HG03565 (cell line): ENCODE measurements around the gene GRP.
"Not testable (repeated sequence)": the region's sequence is repeated elsewhere in the genome, so short reads cannot be mapped to it uniquely, and the experiment has no call there.

Source experiments
- ATAC-seq: cut with Tn5 transposase; IDR thresholded peaks from one replicate; pipeline ENCODE4 v1.9.1; 2021; ENCODE audit warnings: mild to moderate bottlenecking, moderate library complexity; ENCODE audit not compliant: unreplicated experiment

The GRP gene

GRCh38 chr18:59228351-59228750, 8.4 kb downstream of the GRP start:
- ATAC-seq, result no peak

GRCh38 chr18:59229191-59229590, 9.2 kb downstream of the GRP start:
- no peak for ATAC-seq

- no peak for ATAC-seq
These were observed 9.9 kb downstream of the GRP start for GRCh38 chr18:59229701-59230443.

GRCh38 chr18:59231114-59231513, 11.2 kb downstream of the GRP start:
- no peak for ATAC-seq

GRCh38 chr18:59231877-59232276, 11.9 kb downstream of the GRP start:
- no peak for ATAC-seq

GRCh38 chr18:59232309-59233016, 12.5 kb downstream of the GRP start:
- no peak for ATAC-seq

- ATAC-seq, result no peak
These were observed 13.1 kb downstream of the GRP start for GRCh38 chr18:59233017-59233410.

- ATAC-seq, result no peak
These were observed 18.4 kb downstream of the GRP start for GRCh38 chr18:59238385-59238784.

- ATAC-seq, result no peak
These were observed 19.7 kb downstream of the GRP start for GRCh38 chr18:59239642-59240041.

- ATAC-seq, result no peak
These were observed 22.9 kb downstream of the GRP start for GRCh38 chr18:59242906-59243305.

- ATAC-seq, result no peak
These were observed 26.8 kb downstream of the GRP start for GRCh38 chr18:59246796-59247195.

GRCh38 chr18:59249199-59249774, 29.3 kb downstream of the GRP start:
- ATAC-seq, result no peak

- ATAC-seq, result not testable (repeated sequence)
These were observed 35.5 kb downstream of the GRP start for GRCh38 chr18:59255491-59255890.

GRCh38 chr18:59261842-59262241, 41.9 kb downstream of the GRP start:
- ATAC-seq, result not testable (repeated sequence)

GRCh38 chr18:59262243-59262642, 42.3 kb downstream of the GRP start:
- not testable (repeated sequence) for ATAC-seq

- no peak for ATAC-seq
These were observed 43.7 kb downstream of the GRP start for GRCh38 chr18:59263661-59264060.

GRCh38 chr18:59264121-59264571, 44.2 kb downstream of the GRP start:
- ATAC-seq, result no peak

GRCh38 chr18:59264651-59265245, 44.8 kb downstream of the GRP start:
- no peak for ATAC-seq

GRCh38 chr18:59265246-59265973, 45.5 kb downstream of the GRP start:
- no peak for ATAC-seq

- no peak for ATAC-seq
These were observed 46.0 kb downstream of the GRP start for GRCh38 chr18:59265974-59266369.

- ATAC-seq, result no peak
These were observed 46.5 kb downstream of the GRP start for GRCh38 chr18:59266459-59266858.
